Measurements from ENCODE around the gene RAB3D.
"Not testable (repeated sequence)": the region's sequence is repeated elsewhere in the genome, so short reads cannot be mapped to it uniquely, and the experiment has no call there.

- TF ChIP-seq, protein P1, sequence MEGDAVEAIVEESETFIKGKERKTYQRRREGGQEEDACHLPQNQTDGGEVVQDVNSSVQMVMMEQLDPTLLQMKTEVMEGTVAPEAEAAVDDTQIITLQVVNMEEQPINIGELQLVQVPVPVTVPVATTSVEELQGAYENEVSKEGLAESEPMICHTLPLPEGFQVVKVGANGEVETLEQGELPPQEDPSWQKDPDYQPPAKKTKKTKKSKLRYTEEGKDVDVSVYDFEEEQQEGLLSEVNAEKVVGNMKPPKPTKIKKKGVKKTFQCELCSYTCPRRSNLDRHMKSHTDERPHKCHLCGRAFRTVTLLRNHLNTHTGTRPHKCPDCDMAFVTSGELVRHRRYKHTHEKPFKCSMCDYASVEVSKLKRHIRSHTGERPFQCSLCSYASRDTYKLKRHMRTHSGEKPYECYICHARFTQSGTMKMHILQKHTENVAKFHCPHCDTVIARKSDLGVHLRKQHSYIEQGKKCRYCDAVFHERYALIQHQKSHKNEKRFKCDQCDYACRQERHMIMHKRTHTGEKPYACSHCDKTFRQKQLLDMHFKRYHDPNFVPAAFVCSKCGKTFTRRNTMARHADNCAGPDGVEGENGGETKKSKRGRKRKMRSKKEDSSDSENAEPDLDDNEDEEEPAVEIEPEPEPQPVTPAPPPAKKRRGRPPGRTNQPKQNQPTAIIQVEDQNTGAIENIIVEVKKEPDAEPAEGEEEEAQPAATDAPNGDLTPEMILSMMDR (IDR thresholded peaks at IDR 0.05): not testable (repeated sequence)
- not testable (repeated sequence) for TF ChIP-seq POLR2A (IDR thresholded peaks at IDR 0.05)
Measured at GRCh38 chr19:11379269-11379845, 39.9 kb upstream of the RAB3D start.
